BLaER1 treated with 17β-estradiol and CSF1 and Interleukin-3, amounts not matched to agents 10 nM and 100 nM (cell line): ENCODE results near the gene KRT78.

Experiments used
- H3K27ac ChIP-seq, 11 experiments: shearing (Covaris generic); formaldehyde crosslinking; 2 replicates each; pipeline ENCODE4 v1.8.1; 2022
- H3K27me3 ChIP-seq, 11 experiments: shearing (Covaris generic); formaldehyde crosslinking; 2 replicates each; pipeline ENCODE4 v1.8.1; 2022
- H3K36me3 ChIP-seq, 11 experiments: shearing (Covaris generic); formaldehyde crosslinking; 2 replicates each; pipeline ENCODE4 v1.8.1; 2022
- H3K4me1 ChIP-seq, 10 experiments: shearing (Covaris generic); formaldehyde crosslinking; 2 replicates each; pipeline ENCODE4 v1.8.1; 2022
- H3K4me2 ChIP-seq, 11 experiments: shearing (Covaris generic); formaldehyde crosslinking; 2 replicates each; pipeline ENCODE4 v1.8.1; 2022
- H3K4me3 ChIP-seq, 10 experiments: shearing (Covaris generic); formaldehyde crosslinking; 2 replicates each; pipeline ENCODE4 v1.8.1; 2022
- H3K9ac ChIP-seq, 11 experiments: shearing (Covaris generic); formaldehyde crosslinking; 2 replicates each; pipeline ENCODE4 v1.8.1; 2022
- H3K9me3 ChIP-seq, 11 experiments: shearing (Covaris generic); formaldehyde crosslinking; replicated peaks in 1 of 11; 2 replicates each; pipeline ENCODE4 v1.8.1; 2022
- H4K20me1 ChIP-seq, 11 experiments: shearing (Covaris generic); formaldehyde crosslinking; 2 replicates each; pipeline ENCODE4 v1.8.1; 2022
- Cebpa-rat ChIP-seq, 11 experiments: shearing (Covaris generic); IDR thresholded peaks; 2 replicates each; pipeline ENCODE4 v1.8.1; 2022

KRT78 gene

GRCh38 chr12:52846356-52846970, 2.3 kb downstream of the KRT78 start:
- no peaks in the 10 kb centered on the region for H3K36me3 ChIP-seq
- no peaks in the 10 kb centered on the region; a peak in 1 of 22 replicates for H4K20me1 ChIP-seq
- no peak overlapping the region for H3K27ac ChIP-seq
- H3K4me2 ChIP-seq: peak overlapping the region in 2 of 11 experiments; percentile 2 to 11; a peak in 1 of 22 replicates
- H3K9me3 ChIP-seq: no peaks in the 10 kb centered on the region
- H3K27me3 ChIP-seq: no peaks in the 10 kb centered on the region
- H3K4me3 ChIP-seq: no peak overlapping the region
- H3K4me1 ChIP-seq: peaks cover 13 to 28% (median 25%) of the 10 kb centered on the region in 10 experiments; a peak in 19 of 20 replicates
- no peak for TF ChIP-seq Cebpa-rat (IDR thresholded peaks at IDR 0.05)
- H3K9ac ChIP-seq: no peak overlapping the region

- Histone ChIP-seq H3K9ac (no peak overlapping the region), H3K27me3 (no peaks in the 10 kb centered on the region)
- no peak for TF ChIP-seq Cebpa-rat (IDR thresholded peaks at IDR 0.05)
Measured at GRCh38 chr12:52845946-52846345, 2.8 kb downstream of the KRT78 start.

GRCh38 chr12:52844386-52844785, 4.4 kb downstream of the KRT78 start:
- Histone ChIP-seq H3K36me3 (no peaks in the 10 kb centered on the region), H3K27me3 (no peaks in the 10 kb centered on the region), H3K4me3 (no peak overlapping the region), H3K4me2 (no peak overlapping the region), H3K9ac (no peak overlapping the region), H4K20me1 (no peaks in the 10 kb centered on the region), H3K9me3 (no peaks in the 10 kb centered on the region), H3K4me1 (peaks cover 0 to 29% (median 9%) of the 10 kb centered on the region in 10 experiments; a peak in 11 of 20 replicates), H3K27ac (no peak overlapping the region)
- TF ChIP-seq Cebpa-rat (IDR thresholded peaks at IDR 0.05): no peak

More at GRCh38 chr12:52845946-52846345, 2.8 kb downstream of the KRT78 start:
- Histone ChIP-seq H3K4me3 (no peak overlapping the region), H4K20me1 (no peaks in the 10 kb centered on the region; a peak in 1 of 22 replicates), H3K36me3 (no peaks in the 10 kb centered on the region), H3K4me1 (peaks cover 9 to 28% (median 21%) of the 10 kb centered on the region in 10 experiments; a peak in 19 of 20 replicates), H3K27ac (no peak overlapping the region), H3K9me3 (no peaks in the 10 kb centered on the region), H3K4me2 (peak overlapping the region in 1 of 11 experiments; percentile 2; a peak in 1 of 22 replicates)

GRCh38 chr12:52839436-52840105, 9.2 kb downstream of the KRT78 start:
- Histone ChIP-seq H3K36me3 (no peaks in the 10 kb centered on the region), H3K27me3 (no peaks in the 10 kb centered on the region)
- no peak for TF ChIP-seq Cebpa-rat (IDR thresholded peaks at IDR 0.05)

GRCh38 chr12:52838609-52839435, 10.0 kb downstream of the KRT78 start:
- Histone ChIP-seq H3K4me2 (peak overlapping the region in 6 of 11 experiments; percentile 72 to 94 (median 80); a peak in 10 of 22 replicates), H3K36me3 (no peaks in the 10 kb centered on the region), H3K4me1 (peaks cover 17 to 64% (median 45%) of the 10 kb centered on the region in 10 experiments), H3K4me3 (no peak overlapping the region), H3K9me3 (no peaks in the 10 kb centered on the region), H3K27ac (peak overlapping the region in 2 of 11 experiments; percentile 25 to 57; a peak in 1 of 22 replicates), H3K9ac (no peak overlapping the region; a peak in 1 of 22 replicates), H3K27me3 (no peaks in the 10 kb centered on the region), H4K20me1 (no peaks in the 10 kb centered on the region; a peak in 1 of 22 replicates)
- no peak for TF ChIP-seq Cebpa-rat (IDR thresholded peaks at IDR 0.05)

More at GRCh38 chr12:52839436-52840105, 9.2 kb downstream of the KRT78 start:
- no peaks in the 10 kb centered on the region for H3K9me3 ChIP-seq
- H4K20me1 ChIP-seq: no peaks in the 10 kb centered on the region; a peak in 1 of 22 replicates
- H3K4me2 ChIP-seq: peak overlapping the region in 2 of 11 experiments; percentile 81 to 87; a peak in 2 of 22 replicates
- peaks cover 17 to 57% (median 45%) of the 10 kb centered on the region in 10 experiments for H3K4me1 ChIP-seq
- H3K9ac ChIP-seq: no peak overlapping the region
- no peak overlapping the region for H3K4me3 ChIP-seq
- H3K27ac ChIP-seq: no peak overlapping the region

GRCh38 chr12:52837781-52838608, 10.8 kb downstream of the KRT78 start:
- peak overlapping the region in 5 of 11 experiments; percentile 25 to 71 (median 57); a peak in 6 of 22 replicates for H3K27ac ChIP-seq
- H3K9ac ChIP-seq: no peak overlapping the region; a peak in 1 of 22 replicates
- H3K9me3 ChIP-seq: no peaks in the 10 kb centered on the region
- no peak for TF ChIP-seq Cebpa-rat (IDR thresholded peaks at IDR 0.05)
- peaks cover 17 to 72% (median 45%) of the 10 kb centered on the region in 10 experiments for H3K4me1 ChIP-seq
- no peaks in the 10 kb centered on the region; a peak in 1 of 22 replicates for H4K20me1 ChIP-seq
- peak overlapping the region in 10 of 11 experiments; percentile 4 to 94 (median 76); a peak in 18 of 22 replicates for H3K4me2 ChIP-seq
- H3K36me3 ChIP-seq: no peaks in the 10 kb centered on the region
- no peaks in the 10 kb centered on the region for H3K27me3 ChIP-seq
- H3K4me3 ChIP-seq: no peak overlapping the region

- H3K27ac ChIP-seq: peak overlapping the region in 7 of 11 experiments; percentile 44 to 71 (median 62); a peak in 13 of 22 replicates
- H3K9me3 ChIP-seq: no peaks in the 10 kb centered on the region
- H3K4me1 ChIP-seq: peaks cover 16 to 74% (median 44%) of the 10 kb centered on the region in 10 experiments
- H3K4me3 ChIP-seq: no peak overlapping the region
- 0 out of 22 replicates have a peak overlapping the region, but pooled peaks of 1 of the 11 experiments have one; percentile 0 for H3K9ac ChIP-seq
- no peaks in the 10 kb centered on the region; a peak in 1 of 22 replicates for H4K20me1 ChIP-seq
- H3K36me3 ChIP-seq: no peaks in the 10 kb centered on the region
- TF ChIP-seq Cebpa-rat (IDR thresholded peaks at IDR 0.05): no peak
- no peaks in the 10 kb centered on the region for H3K27me3 ChIP-seq
- peak overlapping the region in 10 of 11 experiments; percentile 4 to 94 (median 76); a peak in 18 of 22 replicates for H3K4me2 ChIP-seq
Measured at GRCh38 chr12:52837413-52837741, 11.4 kb downstream of the KRT78 start.
